H1 (cell line): ENCODE measurements around the gene NR1I2. TPM values are rescaled to one million over a fixed set of nuclear protein-coding genes. Genes with fewer than 3 reads are reported as not detected.

Source experiments
- E2F6 ChIP-seq: IDR thresholded peaks from 2 replicates; pipeline ENCODE4 v1.6.1; 2012; ENCODE audit warnings: inconsistent platforms
- EGR1 ChIP-seq: IDR thresholded peaks from 2 replicates; pipeline ENCODE4 v1.6.1; 2011; ENCODE audit warnings: low read depth, low read length, borderline replicate concordance
- GABPA ChIP-seq: IDR thresholded peaks from 2 replicates; pipeline ENCODE4 v1.6.1; 2011; ENCODE audit warnings: mild to moderate bottlenecking, low read length, moderate library complexity, borderline replicate concordance; ENCODE audit not compliant: insufficient read depth
- polyA plus RNA-seq, 7 experiments: library from polyadenylated mRNA; depleted of rRNA in 3 of 7; stranded (reverse) in 5 of 7; unstranded in 2 of 7; fragments of >200 nt in 5 of 7; fragments of 200-250 nt in 2 of 7; gene quantifications; 1 replicate in 5 of 7; 2 replicates in 1 of 7; 4 replicates in 1 of 7; pipeline versions ENCODE4 v1.2.1 to v1.2.3, GENCODE V29; 2011 to 2013; ENCODE audit warnings: missing spikeins in 2 of 7, mixed read lengths in 2 of 7
- total RNA-seq: library from RNA; stranded (reverse); fragmentation: NEBNext Ultra II Directional; extraction: Animal tissue kit (Norgen Biotek cat#: 25700); gene quantifications from 2 replicates; pipeline ENCODE4 v1.2.1, GENCODE V29; 2021
- TF ChIP-seq, protein P1 (sequence below): IDR thresholded peaks from 2 replicates; pipeline ENCODE4 v1.6.1; 2012; ENCODE audit warnings: inconsistent platforms

Gene NR1I2
- total and polyA plus RNA-seq, 2 of the 8 experiments (the other 6 are each of a cell fraction or from before 2014, with no cell fraction given): 0.28 to 1.8 TPM

- TF ChIP-seq GABPA (no peak), E2F6 (no peak), EGR1 (no peak)
- TF ChIP-seq, protein P1, sequence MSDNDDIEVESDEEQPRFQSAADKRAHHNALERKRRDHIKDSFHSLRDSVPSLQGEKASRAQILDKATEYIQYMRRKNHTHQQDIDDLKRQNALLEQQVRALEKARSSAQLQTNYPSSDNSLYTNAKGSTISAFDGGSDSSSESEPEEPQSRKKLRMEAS: no peak
Measured at GRCh38 chr3:119786409-119786808, 4.5 kb downstream of the NR1I2 start (continued).
